ENCODE results near the gene PRKD2. TPM values are rescaled to one million over a fixed set of nuclear protein-coding genes. Genes with fewer than 3 reads are reported as not detected.

PRKD2 gene
- total RNA-seq, 1 donor from 2014 or later, result 49.4 TPM

DNA sequence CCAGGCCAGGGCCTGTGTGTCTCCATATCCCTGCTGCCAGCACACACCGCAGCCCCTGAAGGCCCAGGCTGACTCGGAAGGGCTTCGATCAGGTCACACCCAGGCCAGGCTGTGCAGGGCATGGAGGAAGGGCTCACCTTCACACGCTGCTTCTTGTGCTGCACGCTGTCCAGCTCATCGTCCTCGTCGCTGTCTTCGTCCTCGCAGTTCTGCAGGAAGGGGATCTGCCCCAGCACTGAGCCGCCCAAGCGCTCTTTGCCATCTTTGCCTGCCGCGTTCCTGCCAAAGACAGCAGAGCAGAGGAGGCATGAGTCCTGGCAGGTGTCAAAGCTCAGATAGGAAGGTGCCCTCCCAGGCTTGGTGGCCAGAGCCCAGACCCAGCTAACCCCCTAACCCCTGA is 13.7 kb upstream of the PRKD2 start:
- peaks cover 0 to 89% of the 10 kb centered on the region in 2 donors for H3K36me3 ChIP-seq

GRCh38 chr19:46730187-46730586 is 13.3 kb upstream of the PRKD2 start:
- H3K4me1 ChIP-seq, result peaks cover 31% of the 10 kb centered on the region

More for the DNA sequence above, 13.7 kb upstream of the PRKD2 start:
- TF ChIP-seq POLR2A (IDR thresholded peaks at IDR 0.05) (no peak), CTCF (IDR thresholded peaks at IDR 0.05) (no peak), POLR2AphosphoS5 (IDR thresholded peaks at IDR 0.05; ENCODE audit: insufficient read depth in 1 of 2, low read depth in 1 of 2) (no peak)
- no peaks in the 10 kb centered on the region for H3K27me3 ChIP-seq
- no peaks in the 10 kb centered on the region for H3K9me3 ChIP-seq
- H3K4me1 ChIP-seq, result peaks cover 31% of the 10 kb centered on the region
- no peak overlapping the region for H3K4me3 ChIP-seq
- no peak for DNase-seq (ENCODE audit: extremely low spot score in 2 of 2)
- H3K27ac ChIP-seq, result no peak overlapping the region
- intact Hi-C loops (cut with DNase I), result no loop called here

DNA sequence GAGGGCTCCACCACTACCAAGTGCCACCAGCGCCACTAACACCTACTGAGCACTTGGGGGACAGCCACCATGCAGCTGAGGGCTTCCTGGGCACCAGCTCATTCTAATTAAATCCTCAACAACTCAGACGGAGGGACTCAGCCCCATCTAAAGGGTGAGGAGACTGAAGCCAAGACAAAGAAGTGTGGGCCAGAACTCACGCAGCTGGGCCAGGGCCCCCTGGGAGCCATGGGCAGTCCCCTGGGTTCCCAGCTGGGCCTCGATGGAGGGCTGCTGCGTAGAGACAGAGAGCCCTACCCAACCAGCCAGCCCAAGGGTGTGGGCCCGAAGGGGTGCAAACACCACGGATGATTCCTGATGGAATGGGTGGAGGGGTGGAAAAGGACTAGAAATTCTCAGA is 12.8 kb upstream of the PRKD2 start:
- no peak overlapping the region for H3K4me3 ChIP-seq
- intact Hi-C loops (cut with DNase I), result loop anchor here (10.0 kb wide), 1 partner anchor 115 kb away; no protein-coding TSS in a partner anchor
- DNase-seq (ENCODE audit: extremely low spot score in 2 of 2), result no peak
- H3K9me3 ChIP-seq, result no peaks in the 10 kb centered on the region
- TF ChIP-seq CTCF (IDR thresholded peaks at IDR 0.05), result no peak
- TF ChIP-seq POLR2A (IDR thresholded peaks at IDR 0.05), result no peak
- no peak for TF ChIP-seq POLR2AphosphoS5 (IDR thresholded peaks at IDR 0.05; ENCODE audit: insufficient read depth in 1 of 2, low read depth in 1 of 2)
- peaks cover 31% of the 10 kb centered on the region for H3K4me1 ChIP-seq
- H3K36me3 ChIP-seq, result peaks cover 0 to 89% of the 10 kb centered on the region in 2 donors
- H3K27ac ChIP-seq, result no peak overlapping the region
- H3K27me3 ChIP-seq, result no peaks in the 10 kb centered on the region

More at GRCh38 chr19:46730187-46730586, 13.3 kb upstream of the PRKD2 start:
- intact Hi-C loops (cut with DNase I), result no loop called here
- peaks cover 0 to 89% of the 10 kb centered on the region in 2 donors for H3K36me3 ChIP-seq
- TF ChIP-seq POLR2A (IDR thresholded peaks at IDR 0.05) (no peak), POLR2AphosphoS5 (IDR thresholded peaks at IDR 0.05; ENCODE audit: insufficient read depth in 1 of 2, low read depth in 1 of 2) (no peak), CTCF (IDR thresholded peaks at IDR 0.05) (no peak)
- H3K4me3 ChIP-seq, result no peak overlapping the region
- H3K27me3 ChIP-seq, result no peaks in the 10 kb centered on the region
- no peaks in the 10 kb centered on the region for H3K9me3 ChIP-seq
- H3K27ac ChIP-seq, result no peak overlapping the region
- no peak for DNase-seq (ENCODE audit: extremely low spot score in 2 of 2)

GRCh38 chr19:46728693-46729339 is 11.9 kb upstream of the PRKD2 start:
- DNase-seq (ENCODE audit: extremely low spot score in 2 of 2), result no peak
- H3K36me3 ChIP-seq, result peaks cover 0 to 86% of the 10 kb centered on the region in 2 donors
- H3K9me3 ChIP-seq, result no peaks in the 10 kb centered on the region
- intact Hi-C loops (cut with DNase I), result loop anchor here (10.0 kb wide), 1 partner anchor 114 kb away; no protein-coding TSS in a partner anchor
- peak; percentile 67 to 87 (median 78) for TF ChIP-seq CTCF (IDR thresholded peaks at IDR 0.05)
- TF ChIP-seq POLR2A (IDR thresholded peaks at IDR 0.05), result no peak
- peak in 1 of 2 donors; percentile 9 for TF ChIP-seq POLR2AphosphoS5 (IDR thresholded peaks at IDR 0.05; ENCODE audit: insufficient read depth in 1 of 2, low read depth in 1 of 2)
- no peaks in the 10 kb centered on the region for H3K27me3 ChIP-seq
- H3K4me3 ChIP-seq, result no peak overlapping the region
- peak overlapping the region; percentile 45 for H3K27ac ChIP-seq
- H3K4me1 ChIP-seq, result peaks cover 31% of the 10 kb centered on the region

DNA sequence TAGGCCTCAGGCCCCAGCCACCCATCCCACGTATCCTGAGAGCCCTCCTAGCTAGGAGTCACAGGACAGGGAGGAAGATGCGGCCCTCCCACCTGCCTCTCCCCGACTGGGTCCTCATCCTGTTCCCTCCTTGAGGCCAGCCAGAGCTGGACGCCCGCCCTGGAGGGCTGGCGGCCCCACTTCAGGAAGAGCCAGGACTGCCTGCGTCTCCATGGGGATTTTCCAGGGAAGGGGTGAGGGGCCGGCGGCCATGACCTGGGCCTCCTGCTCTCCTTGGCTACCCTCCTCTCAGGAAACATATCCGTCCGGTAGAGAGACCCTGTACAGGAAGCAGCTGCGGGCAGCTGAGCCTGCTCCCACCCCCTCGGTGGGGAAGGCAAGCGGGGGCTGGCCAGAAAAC is 11.3 kb upstream of the PRKD2 start:
- no peak for DNase-seq (ENCODE audit: extremely low spot score in 2 of 2)
- peaks cover 0 to 85% of the 10 kb centered on the region in 2 donors for H3K36me3 ChIP-seq
- H3K4me3 ChIP-seq, result no peak overlapping the region
- no peaks in the 10 kb centered on the region for H3K9me3 ChIP-seq
- intact Hi-C loops (cut with DNase I), result loop anchor here (10.0 kb wide), 1 partner anchor 113 kb away; no protein-coding TSS in a partner anchor
- no peaks in the 10 kb centered on the region for H3K27me3 ChIP-seq
- peaks cover 31% of the 10 kb centered on the region for H3K4me1 ChIP-seq
- peak overlapping the region; percentile 45 for H3K27ac ChIP-seq
- TF ChIP-seq POLR2A (IDR thresholded peaks at IDR 0.05) (no peak), POLR2AphosphoS5 (IDR thresholded peaks at IDR 0.05; ENCODE audit: insufficient read depth in 1 of 2, low read depth in 1 of 2) (peak in 1 of 2 donors; percentile 34), CTCF (IDR thresholded peaks at IDR 0.05) (no peak)
